Stomach (tissue), 4 donors: ENCODE data around the gene GABRB1.

Source experiments
- EP300 ChIP-seq: sonication (generic); formaldehyde crosslinking; IDR thresholded peaks from one replicate; pipeline ENCODE4 v1.6.1; 2017; ENCODE audit warnings: antibody characterized with exemption
- POLR2A ChIP-seq, 4 donors: fragments of 450-650 bp; IDR thresholded peaks; one replicate each; pipeline ENCODE4 v1.6.1; 2016; ENCODE audit warnings: antibody characterized with exemption in 4 of 4, control low read depth in 2 of 4, mild to moderate bottlenecking in 1 of 4, moderate library complexity in 1 of 4
- TF ChIP-seq, protein P1 (sequence below), 7 experiments: fragments of 450-650 bp in 4 of 7; fragments of 200-600 bp in 3 of 7; sonication (generic) in 3 of 7; IDR thresholded peaks; one replicate each; pipeline ENCODE4 v1.5.1; 2016 to 2019; ENCODE audit warnings: antibody characterized with exemption in 7 of 7, control low read depth in 2 of 7, mild to moderate bottlenecking in 1 of 7

DNA sequence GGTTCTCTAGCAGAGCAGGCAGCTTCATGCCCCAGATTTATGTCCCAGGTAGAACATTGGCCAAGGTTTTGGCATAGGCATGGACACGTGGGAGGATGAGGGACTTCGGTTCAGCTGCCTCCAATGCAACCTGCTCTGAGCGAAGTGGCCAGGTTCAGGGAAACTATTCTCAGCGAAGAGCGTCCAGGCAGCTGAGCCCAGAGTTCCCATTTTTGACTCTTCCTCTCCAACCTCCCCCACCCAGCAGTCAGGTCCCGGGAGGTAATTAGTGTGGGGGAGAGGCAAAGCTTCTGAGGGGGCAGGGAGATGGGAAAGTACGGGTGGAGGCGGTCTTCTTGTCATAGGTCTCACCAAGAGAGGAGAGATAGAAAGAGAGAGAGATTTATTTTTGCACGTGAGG lies 39.0 kb upstream of the GABRB1 start:
- TF ChIP-seq, protein P1, sequence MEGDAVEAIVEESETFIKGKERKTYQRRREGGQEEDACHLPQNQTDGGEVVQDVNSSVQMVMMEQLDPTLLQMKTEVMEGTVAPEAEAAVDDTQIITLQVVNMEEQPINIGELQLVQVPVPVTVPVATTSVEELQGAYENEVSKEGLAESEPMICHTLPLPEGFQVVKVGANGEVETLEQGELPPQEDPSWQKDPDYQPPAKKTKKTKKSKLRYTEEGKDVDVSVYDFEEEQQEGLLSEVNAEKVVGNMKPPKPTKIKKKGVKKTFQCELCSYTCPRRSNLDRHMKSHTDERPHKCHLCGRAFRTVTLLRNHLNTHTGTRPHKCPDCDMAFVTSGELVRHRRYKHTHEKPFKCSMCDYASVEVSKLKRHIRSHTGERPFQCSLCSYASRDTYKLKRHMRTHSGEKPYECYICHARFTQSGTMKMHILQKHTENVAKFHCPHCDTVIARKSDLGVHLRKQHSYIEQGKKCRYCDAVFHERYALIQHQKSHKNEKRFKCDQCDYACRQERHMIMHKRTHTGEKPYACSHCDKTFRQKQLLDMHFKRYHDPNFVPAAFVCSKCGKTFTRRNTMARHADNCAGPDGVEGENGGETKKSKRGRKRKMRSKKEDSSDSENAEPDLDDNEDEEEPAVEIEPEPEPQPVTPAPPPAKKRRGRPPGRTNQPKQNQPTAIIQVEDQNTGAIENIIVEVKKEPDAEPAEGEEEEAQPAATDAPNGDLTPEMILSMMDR (IDR thresholded peaks at IDR 0.05), result no peak
- TF ChIP-seq POLR2A (IDR thresholded peaks at IDR 0.05) (no peak), EP300 (no peak)
